Measurements from ENCODE around the gene PHF2.

- TF ChIP-seq ZNF384 (IDR thresholded peaks at IDR 0.05): no peak
- TF ChIP-seq ARNT (IDR thresholded peaks at IDR 0.05): no peak
Observed at GRCh38 chr9:93597142-93597706, 20.8 kb downstream of the PHF2 start.

Data from HEK293T (cell line).